ENCODE measurements around the gene KRTAP5-5.
"Not testable (repeated sequence)": the region's sequence is repeated elsewhere in the genome, so short reads cannot be mapped to it uniquely, and the experiment has no call there.

Gene KRTAP5-5

DNA sequence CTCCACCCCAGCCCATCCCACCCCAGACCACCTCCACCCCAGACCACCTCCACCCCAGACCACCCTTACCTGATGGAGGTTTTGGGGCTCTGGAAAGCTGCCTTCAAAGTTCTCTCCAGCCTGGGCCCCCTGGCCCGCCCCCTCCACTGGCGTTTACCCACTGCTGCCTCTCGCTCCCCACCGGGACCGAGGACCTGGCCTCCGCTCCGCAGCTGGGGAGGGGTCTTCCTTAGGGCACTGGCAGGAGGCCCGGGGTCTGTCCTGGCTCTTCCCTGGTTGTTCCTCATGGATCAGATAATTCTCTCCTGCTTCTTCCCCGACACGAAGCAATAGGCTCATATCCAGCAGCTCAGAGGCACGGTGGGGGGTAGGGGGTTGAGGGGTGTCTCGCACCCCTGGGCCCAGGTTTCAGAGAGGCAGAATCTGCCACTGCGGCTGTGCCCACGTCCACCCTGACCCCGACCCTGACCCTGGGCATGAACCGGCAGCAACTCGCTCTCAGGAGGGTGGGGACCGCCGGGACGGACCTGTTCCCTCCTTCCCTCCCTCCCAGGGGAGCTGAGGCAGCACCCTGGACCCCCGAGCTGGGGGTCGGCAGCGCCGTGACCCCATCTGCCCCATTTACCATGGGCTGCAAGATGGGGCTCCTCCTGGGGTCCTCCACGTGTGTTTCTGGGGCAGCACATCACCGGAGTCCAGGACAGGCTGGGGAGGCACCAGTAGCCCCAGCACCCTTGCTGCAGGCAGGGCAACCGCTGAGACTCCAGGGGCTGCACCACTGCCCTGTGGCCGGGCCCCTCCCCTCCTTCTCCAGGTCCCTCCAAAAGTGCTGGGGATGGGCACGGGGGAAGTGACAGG lies 12.9 kb downstream of the KRTAP5-5 start:
- no peak for DNase-seq (ENCODE audit: low spot score)

DNA sequence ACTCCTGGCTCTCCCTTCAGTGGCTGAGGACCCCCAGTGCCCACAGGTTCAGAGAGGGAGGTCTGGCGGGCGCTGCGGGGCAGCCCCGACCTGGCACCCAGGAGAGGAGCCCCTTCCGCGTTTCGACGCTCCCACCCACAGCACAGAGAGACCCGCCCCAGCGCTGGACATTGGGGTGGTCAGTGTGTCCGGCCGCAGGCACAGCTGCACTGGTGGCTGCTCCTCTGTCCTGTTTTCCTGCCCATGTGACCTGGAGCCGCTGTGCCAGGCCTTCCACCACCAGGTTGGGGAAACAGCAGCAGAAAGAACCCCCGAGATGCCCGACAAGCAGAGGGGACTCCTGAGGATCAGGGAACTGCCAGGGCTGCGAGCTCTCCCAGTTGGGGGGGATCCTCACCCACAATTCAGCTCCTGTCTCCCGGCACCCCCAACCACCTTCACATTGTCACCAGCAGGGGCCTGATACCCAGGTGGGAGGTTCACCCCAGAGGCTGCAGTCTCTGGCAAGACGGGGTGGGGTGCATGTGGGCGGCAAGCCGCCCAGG lies 13.6 kb downstream of the KRTAP5-5 start:
- no peak for DNase-seq (ENCODE audit: low spot score)

DNA sequence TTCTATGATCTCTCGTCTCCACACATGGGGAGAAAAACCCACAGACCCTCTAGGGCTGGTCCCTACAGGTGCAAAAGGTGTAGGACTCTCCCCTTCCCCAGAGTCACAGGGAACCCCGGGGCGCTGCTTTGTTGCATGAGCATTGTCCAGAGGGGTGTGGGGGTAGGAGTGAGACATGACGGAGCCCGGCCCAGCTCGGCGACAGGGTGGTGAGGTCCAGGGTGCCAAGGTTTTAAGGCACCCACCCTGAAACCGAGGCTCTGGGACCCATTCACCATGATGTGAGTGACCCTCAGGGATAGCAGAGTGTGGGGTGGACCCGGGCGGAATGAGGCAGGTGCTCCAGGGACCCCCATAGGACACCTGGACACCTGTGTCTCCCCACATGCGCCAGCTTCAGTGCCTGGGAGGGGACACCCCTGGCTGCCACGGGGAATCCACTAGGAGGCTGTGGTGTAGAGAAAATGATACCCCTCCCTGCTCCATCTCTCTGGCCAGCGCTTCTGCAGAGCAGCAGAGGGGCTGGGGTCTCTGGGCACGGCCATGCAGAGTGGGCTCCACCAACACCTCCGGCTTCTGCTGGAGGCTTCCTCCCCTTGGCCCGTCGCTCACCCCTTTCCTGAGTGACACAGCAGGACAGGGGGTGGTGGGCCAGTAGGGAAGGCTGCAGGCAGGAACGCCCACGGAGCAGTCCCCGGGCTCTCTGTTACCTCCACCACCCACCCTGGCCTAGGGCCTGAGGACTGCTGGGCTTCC lies 15.2 kb downstream of the KRTAP5-5 start:
- DNase-seq (ENCODE audit: low spot score) = no peak

DNA sequence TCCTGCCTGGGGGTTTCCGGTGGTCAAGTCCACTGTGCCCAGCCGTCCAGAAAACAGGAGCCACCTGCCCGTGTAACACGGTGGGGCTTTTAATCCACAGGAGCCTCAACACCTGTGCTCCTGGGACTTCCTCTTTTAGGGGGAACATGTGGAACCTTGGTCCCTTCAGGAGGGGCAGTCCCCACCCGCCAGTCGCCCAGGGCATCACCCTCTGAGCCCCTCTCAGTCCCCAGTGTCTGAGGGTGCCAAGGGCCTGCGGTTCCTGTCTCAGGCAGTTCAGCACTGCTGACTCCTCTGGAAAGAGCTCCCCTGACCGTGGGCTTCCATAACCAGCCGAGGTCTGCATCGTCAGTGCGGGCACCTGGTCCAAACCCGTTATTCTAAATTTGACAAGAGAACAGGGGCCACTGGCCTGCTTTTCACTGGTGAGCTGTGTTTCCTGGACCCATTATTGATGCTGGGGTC lies 15.8 kb downstream of the KRTAP5-5 start:
- no peak for DNase-seq (ENCODE audit: low spot score)

DNA sequence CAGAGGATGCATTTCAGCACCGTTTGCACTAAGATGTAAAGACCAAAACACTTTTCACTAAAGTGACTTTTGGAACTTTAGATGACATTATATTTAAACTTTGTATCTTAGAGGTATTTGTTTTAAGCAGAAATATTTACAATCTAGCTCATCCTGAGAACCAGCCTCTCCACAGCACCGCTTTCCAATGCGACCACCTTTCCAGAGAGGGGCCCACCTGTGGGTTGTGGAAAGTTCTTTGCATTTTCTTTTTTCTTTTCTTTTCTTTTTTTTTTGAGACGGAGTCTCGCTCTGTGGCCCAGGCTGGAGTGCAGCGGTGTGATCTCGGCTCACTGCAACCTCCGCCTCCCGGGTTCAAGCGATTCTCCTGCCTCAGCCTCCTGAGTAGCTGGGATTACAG lies 17.0 kb downstream of the KRTAP5-5 start:
- not testable (repeated sequence) for DNase-seq (ENCODE audit: low spot score)

DNA sequence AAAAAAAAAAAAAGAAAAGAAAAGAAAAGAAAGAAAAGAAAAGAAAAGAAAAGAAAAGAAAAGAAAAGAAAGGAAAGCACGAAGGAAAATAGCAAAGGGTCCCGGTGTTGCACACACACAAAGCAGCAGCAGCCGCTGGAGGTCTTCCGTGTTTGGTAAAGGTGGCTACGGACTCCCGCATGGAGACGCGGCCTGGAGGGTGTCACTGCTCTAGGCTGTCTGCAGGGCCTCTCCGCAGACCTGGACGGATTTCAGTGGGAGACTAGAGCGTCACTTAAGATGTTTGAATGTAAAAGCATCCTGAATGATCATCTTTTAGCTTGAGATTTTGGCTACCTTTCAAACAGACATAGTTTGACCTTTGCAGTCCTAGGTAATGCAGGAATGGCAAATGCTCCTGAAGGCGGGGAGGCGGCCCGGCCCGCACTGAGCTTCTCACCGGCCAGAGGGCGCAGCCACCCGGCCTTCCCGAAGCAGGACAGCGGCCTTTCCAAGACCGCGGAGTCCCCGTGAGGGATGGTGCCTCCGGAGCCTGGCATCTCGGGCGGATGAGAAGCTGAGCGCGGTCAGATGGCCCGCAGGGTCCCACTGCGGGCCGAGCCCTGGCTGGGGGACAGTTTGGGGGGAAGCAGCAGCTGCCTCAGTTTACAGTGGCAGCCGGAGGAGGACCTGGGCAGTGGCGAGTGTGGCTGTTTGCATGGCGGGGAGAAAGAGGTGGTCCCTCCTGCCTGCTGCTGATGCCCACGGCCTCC lies 18.5 kb downstream of the KRTAP5-5 start:
- DNase-seq (ENCODE audit: low spot score) = no peak

DNA sequence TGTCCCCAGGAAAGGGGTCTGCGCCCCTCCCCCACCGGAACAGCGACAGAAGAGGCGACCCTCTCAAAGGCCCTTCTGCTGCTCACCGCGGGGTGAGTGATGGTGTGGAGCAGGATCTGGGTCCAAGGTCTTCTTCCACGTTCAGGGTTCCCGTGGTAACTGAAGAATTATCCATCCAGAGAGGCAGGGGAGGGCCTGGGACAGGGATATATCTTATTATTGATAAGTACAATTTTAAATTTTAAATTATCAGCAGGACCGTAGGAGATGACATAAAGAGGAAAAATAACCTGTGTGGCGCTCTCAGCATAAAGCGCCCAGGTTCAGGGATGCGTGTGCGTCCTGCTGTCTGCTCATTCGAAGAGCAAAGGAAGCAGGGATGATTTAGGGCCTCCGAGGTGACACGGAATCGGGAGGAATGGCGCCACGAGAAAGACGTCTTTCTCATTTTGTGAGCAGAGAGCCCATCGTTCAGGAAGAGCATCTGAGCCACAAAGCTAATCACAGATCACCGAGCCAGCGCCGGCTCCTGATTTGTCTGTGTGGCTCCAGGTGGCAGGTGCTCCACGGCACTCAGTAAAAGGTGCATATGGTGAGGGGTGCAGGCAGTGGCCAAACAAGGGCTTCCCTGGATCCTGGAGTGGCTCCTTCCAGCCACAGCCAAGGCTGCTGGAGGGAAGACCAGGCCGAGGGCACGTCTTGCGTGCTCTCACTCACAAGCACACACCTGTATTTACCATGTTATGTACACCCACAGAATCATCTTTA lies 19.3 kb downstream of the KRTAP5-5 start:
- DNase-seq (ENCODE audit: low spot score) = no peak

DNA sequence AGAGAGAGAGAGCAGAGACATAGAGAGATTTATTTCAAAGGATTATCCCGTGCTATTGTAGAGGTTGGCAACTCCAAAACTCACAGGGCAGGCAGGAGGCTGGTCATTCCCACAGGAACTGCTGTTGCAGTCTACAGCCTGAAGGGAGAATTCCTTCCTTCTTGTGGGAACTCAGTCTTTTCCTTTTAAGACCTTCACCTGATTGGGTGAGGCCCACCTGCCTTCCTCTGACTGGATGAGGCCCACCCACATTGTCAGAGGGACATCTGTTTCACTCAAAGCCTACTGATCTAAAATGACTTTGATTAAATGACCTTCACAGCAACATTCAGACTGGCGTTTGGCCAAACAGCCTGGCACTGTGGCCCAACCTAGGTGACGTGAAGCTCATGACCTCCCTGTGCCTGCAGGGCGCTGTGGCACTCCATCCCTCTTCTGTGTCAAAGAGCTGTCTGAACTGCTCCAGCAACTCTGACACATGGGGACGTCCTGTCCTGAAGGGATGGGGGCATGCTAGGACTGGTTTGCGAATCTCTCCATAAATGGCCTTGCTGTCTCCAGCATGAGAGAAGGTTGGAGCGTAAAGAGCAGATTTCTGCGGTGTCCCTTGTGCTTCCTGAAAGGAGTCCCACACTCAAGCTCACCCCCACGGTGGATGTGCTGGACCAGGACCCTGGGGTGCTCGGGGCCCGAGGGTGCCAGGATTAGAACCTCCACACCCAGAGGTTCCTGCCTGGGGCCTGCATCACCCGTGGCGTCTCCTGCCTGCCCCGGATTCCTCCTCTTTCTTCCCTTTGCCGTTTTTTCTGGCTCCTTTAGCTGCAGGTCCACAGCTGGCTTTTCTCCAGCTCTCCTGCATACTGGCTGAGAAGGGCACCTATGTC lies 20.7 kb downstream of the KRTAP5-5 start:
- no peak for DNase-seq (ENCODE audit: low spot score)

DNA sequence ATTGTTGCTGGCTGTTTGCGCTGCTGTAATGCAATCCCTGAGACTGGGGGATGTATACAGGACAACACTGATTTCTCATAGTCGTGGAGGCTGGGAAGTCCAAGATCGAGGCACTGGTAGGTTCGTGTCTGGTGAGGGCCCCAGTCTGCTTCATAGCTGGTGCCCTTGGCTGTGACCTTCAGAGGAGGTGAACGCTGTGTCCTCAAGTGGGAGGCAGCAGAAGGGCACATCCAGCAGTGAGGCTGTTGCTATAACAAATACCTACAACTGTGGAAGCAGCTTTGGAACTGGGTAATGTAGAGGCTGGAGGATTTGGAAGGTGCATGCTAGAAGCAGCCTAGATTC lies 21.3 kb downstream of the KRTAP5-5 start:
- DNase-seq (ENCODE audit: low spot score) = no peak

DNA sequence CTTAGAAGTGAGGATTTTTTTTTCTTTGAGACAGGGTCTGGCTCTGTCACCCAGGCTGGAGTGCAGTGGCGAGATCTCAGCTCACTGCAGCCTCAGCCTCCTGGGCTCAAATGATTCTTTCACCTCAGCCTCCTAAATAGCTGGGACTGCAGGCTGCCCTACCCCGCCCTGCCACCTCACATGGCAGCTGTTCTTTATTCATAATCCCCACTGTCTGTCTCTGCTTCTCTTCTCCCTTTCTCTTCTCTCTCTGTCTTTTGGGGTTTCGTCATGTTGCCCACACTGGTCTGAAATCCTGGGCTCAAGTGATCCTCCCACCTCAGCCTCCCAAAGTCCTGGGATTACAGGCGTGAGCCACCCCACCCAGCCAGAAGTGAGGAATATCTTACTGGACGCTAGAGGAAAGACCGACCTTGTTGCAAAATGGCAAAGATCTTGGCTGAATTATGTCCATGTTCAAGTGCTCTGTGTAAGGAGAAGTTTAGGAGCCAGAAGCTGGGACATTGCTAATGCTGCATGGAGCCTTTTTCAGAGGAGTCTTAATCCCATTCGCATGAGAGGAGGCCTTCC lies 21.9 kb downstream of the KRTAP5-5 start:
- DNase-seq (ENCODE audit: low spot score) = no peak

DNA sequence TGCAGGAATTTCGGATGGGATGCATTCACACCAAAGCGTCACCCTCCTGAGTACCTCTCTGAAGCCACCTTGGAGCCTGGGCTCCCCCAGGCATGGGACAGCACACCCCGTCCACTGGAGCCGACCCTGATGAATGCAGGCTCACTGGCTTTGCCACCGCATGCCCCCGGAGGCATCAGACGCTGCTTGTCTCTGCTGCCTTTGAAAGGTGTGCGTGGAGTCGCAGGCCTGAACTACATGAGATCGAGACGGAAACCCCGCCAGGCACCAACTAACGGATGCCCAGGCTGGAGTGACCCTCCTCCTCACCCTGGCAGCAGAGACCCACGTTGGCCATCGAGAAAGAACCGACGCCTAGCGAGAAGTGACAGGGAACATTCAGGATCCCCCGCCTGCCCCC lies 22.5 kb downstream of the KRTAP5-5 start:
- no peak for DNase-seq (ENCODE audit: low spot score)

DNA sequence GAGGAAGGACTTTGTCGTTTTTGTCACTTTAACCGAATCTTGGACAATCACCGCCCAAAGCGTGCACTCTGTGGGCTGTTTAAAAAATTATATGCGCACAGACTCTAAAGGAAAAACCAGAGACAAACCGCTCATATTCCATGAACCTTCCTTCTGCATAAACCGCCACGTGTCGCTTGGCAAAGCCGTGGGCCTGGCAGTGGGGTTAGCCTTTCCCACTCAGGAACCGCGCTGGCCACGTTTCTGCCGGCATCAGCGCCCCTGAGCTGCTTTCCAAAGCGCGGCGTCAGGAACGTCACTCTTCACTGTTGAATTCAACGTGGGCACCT lies 22.8 kb downstream of the KRTAP5-5 start:
- DNase-seq (ENCODE audit: low spot score) = no peak

DNA sequence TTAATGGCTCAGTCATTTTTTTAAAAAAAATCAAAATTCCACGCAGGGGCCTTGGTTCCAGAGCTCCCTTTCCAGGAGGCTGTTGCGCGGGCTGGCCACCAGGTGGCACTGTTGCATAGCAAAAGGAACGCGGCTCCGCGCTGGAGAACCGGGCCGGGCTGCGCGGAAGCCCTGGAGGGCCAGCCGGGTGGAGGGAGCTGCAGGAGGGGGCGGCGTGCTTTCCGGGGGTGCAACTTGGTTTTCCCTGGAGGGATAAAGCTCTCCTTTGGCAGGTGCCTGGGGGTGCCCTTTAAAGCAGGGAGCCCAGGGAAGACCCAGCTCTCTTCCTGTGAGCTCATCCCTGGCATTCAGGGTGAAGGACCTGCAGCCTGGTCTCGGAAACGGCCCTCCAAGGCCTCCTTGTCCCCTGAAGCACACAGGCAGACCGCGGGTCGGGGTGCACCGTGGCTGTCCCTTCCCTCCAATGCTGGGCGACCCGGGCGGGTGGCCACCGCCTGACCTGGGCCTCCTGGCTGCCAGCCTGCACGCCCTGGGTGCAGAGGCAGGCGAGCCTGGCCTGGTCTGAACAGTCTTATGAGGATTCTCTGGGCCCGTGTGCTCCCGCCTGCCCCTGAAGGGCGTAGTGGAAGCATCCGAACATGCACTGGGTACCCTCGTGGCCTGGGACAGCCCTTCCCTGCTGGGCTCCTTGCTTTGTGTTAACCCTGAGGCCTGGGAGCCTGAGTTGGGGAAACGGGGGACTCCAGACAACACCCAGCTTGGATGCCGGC lies 23.4 kb downstream of the KRTAP5-5 start:
- peak; percentile 63 for DNase-seq (ENCODE audit: low spot score)

DNA sequence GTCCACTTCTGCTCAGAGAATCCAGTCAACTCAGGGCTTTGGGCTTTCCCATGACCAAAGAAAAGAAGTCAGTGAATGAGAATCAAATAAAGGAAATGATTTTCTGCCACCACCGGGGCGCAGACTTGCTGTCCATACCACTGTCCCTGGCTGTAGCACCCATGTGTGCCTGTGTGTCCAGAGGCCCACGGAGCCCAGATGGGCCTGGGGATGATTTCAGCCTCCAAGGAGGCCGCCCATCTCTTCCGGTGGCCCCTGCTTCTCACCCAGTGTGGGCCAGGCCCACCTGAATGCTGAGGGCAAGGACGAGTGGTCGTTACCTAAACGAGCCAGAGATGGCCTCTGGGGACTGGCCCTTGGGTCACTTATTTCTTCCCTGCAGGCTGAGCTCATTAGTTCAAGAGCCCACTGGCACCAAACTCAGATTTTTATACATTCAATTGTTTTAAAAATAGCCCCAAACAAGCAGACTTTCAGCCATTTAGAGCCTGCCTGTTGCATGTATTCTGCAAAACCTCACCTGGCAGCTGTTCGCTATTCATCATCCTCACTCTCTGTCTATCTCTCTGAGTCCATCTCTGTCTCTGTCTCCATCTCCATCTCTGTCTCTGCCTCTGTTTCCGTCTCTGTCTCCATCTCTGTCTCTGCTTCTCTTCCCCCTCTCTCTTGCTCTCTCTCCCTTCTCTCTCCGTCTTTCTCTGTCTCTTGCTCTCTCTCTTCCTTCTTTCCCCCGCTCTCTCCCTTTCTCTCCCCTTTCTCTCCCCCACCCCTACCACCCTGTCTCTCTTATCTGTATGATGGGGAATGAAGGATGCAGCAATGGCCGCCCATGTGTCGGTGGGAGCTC lies 24.2 kb downstream of the KRTAP5-5 start:
- DNase-seq (ENCODE audit: low spot score) = no peak

DNA sequence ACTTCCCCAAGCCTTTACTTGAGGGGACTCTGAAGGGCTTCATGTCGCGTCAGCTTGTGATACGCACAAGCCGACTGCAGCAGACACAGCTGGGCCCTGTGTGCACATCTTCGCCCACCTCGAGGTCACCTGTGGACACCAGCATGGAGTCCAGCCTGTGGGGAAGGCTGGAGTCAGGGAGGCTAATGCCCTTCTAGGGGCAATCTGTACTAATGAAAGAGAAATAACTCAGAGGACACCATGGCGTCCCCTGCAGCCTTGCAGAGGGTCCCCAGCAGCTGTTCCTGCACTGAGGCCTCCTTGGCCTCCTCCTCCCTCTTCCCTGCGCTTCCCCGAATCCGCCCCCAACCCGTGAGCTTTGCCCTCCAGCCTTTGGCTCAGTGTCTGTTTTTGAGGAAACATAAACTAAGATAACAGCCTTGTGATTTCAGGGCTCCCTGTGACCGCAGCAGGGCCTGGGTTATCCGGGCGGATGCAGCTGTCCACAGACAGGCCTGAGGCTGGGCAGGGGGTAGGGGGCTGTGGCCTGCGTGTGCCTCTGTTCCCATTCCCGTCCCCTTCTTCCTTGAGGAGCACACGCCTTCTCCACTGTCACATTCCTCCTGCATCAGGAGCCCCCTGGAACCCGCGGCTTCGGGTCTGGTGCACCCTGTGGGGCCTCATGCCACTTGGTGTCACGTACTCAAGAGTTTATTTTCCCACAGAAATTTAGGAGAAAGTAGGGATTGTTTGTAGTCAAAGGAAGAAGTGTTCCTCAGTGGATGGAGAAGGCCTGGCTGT lies 25.0 kb downstream of the KRTAP5-5 start:
- DNase-seq (ENCODE audit: low spot score) = no peak

DNA sequence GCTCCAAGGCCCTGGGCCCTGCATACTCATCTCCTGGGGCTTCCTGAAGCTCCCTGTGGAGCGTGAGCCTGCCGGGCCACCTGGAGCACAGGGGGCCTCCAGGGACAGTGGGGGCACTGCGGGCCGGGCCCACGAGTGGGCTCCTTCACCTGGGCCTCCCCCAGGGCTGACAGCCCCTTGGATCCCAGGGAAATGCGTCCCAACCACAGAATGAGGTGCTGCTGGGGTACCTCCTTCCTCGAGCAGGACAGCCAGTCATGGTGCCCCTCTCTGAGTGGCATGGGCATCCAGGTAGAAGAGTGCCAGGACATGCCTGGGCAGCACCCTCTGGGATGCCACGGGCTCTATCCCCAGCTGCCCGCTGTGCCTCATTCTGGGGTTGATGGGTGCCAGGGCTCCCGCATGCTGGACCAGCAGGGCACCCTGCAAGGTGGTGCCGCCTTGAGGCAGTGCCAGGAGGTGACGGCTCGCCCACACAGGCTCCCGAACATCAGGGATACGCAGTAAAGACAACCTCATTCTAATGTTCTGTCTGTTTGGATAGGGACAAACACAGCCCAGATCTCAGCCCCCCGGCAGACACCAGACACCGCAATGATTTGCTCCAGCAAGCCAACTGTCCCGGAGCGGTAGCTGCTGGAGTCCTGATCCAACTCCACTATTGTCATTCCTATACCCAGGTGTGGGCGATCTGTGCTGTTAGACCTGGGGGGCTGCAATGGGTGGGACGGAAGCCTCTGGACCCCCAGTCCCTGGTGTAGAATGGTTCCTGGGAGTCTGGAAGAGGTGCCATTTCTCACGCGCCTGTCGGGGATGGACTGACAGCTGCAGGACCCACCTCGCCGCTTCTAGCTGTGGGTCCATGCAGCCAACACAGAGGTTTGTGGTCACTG lies 25.8 kb downstream of the KRTAP5-5 start:
- DNase-seq (ENCODE audit: low spot score) = no peak

DNA sequence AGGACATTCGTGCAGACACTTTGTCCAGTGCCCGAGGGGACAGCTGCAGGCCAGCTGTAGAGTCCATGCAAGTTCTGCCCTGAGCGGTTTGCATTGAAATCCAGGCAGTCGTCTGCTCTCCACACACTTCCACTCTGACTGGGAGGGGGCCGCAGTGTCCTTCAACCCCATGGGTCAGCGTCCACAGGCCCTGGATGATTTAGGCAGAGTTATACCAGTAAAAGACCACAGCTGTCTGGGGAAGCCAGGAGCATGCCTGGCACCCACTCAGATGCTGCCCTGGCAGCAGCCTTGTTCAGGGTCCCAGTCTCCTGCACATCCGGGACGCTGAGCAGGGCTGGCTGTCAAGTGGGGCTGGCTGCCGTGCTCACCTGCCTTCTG lies 26.5 kb downstream of the KRTAP5-5 start:
- DNase-seq (ENCODE audit: low spot score) = no peak

All from LoVo (cell line).